Fibroblast of lung (primary cell): Measurements from ENCODE around the gene EVX1. TPM values are rescaled to one million over a fixed set of nuclear protein-coding genes. Genes with fewer than 3 reads are reported as not detected.

Source experiments
- DNase-seq, 2 donors: peaks; one replicate each; pipeline versions ENCODE4 v3.0.0 to v3.0.0-alpha.2; 2010; ENCODE audit warnings: low read depth in 2 of 2
- H2AFZ ChIP-seq: 2 replicates; pipeline ENCODE4 v1.5.1; 2012; ENCODE audit warnings: low read length, control low read depth, inconsistent platforms
- H3K27ac ChIP-seq: 2 replicates; pipeline ENCODE4 v1.5.1; 2011; ENCODE audit warnings: low read length, control low read depth; ENCODE audit not compliant: insufficient read depth
- H3K27me3 ChIP-seq: 2 replicates; pipeline ENCODE4 v1.5.1; 2011; ENCODE audit warnings: mild to moderate bottlenecking, low read length; ENCODE audit not compliant: control insufficient read depth, insufficient read depth
- H3K36me3 ChIP-seq: 2 replicates; pipeline ENCODE4 v1.5.1; 2011; ENCODE audit warnings: low read length; ENCODE audit not compliant: control insufficient read depth, insufficient read depth
- H3K4me1 ChIP-seq: 2 replicates; pipeline ENCODE4 v1.5.1; 2011; ENCODE audit warnings: low read length; ENCODE audit not compliant: control insufficient read depth, insufficient read depth; ENCODE audit errors: extremely low read depth
- H3K4me2 ChIP-seq: 2 replicates; pipeline ENCODE4 v1.5.1; 2011; ENCODE audit warnings: low read length, control low read depth; ENCODE audit not compliant: insufficient read depth; ENCODE audit errors: extremely low read depth
- H3K4me3 ChIP-seq, 4 experiments: fragments of 200-600 bp in 1 of 4; sonication (generic) in 1 of 4; replicated peaks in 1 of 4; 2 replicates each; pipeline ENCODE4 v1.5.1; 2011 to 2016; ENCODE audit warnings: low read length in 4 of 4, low read depth in 3 of 4, mild to moderate bottlenecking in 3 of 4, control low read depth in 2 of 4, inconsistent platforms in 1 of 4, mixed read lengths in 1 of 4; ENCODE audit not compliant: insufficient read depth in 1 of 4; ENCODE audit errors: control extremely low read depth in 1 of 4
- H3K79me2 ChIP-seq: 2 replicates; pipeline ENCODE4 v1.5.1; 2012; ENCODE audit warnings: mild to moderate bottlenecking, low read length, inconsistent platforms; ENCODE audit not compliant: control insufficient read depth, insufficient read depth
- H3K9ac ChIP-seq: 2 replicates; pipeline ENCODE4 v1.5.1; 2011; ENCODE audit warnings: mild to moderate bottlenecking, low read length, control low read depth; ENCODE audit not compliant: insufficient read depth
- H3K9me3 ChIP-seq: 2 replicates; pipeline ENCODE4 v1.5.1; 2012; ENCODE audit warnings: low read depth, low read length; ENCODE audit not compliant: control insufficient read depth, insufficient read depth
- H4K20me1 ChIP-seq: 2 replicates; pipeline ENCODE4 v1.5.1; 2011; ENCODE audit warnings: low read length; ENCODE audit not compliant: control insufficient read depth, insufficient read depth; ENCODE audit errors: extremely low read depth
- CTCF ChIP-seq, 2 donors: IDR thresholded peaks in 1 of 2; conservative IDR thresholded peaks in 1 of 2; 1 replicate in 1 of 2; 2 replicates in 1 of 2; pipeline ENCODE4 v1.5.1; 2011 to 2012; ENCODE audit warnings: low read length in 2 of 2, control low read depth in 1 of 2, inconsistent platforms in 1 of 2, low read depth in 1 of 2, mild to moderate bottlenecking in 1 of 2
- EZH2 ChIP-seq: IDR thresholded peaks from 2 replicates; pipeline ENCODE4 v1.5.1; 2012; ENCODE audit warnings: low read length, control low read depth, mild to moderate bottlenecking; ENCODE audit errors: missing control alignments
- polyA plus RNA-seq, 2 donors: library from polyadenylated mRNA; depleted of rRNA in 1 of 2; stranded (reverse) in 1 of 2; unstranded in 1 of 2; fragments of >200 nt; gene quantifications; 2 replicates each; pipeline ENCODE4 v1.2.1, GENCODE V29; 2011 to 2012; ENCODE audit warnings: missing spikeins in 1 of 2
- total RNA-seq: library from RNA; depleted of rRNA; stranded (reverse); fragments of >200 nt; gene quantifications from 2 replicates; pipeline ENCODE4 v1.2.1, GENCODE V29; 2014

EVX1 gene
- total and polyA plus RNA-seq, 2 donors (not counting 1 experiment from before 2014, with no cell fraction given): not detected

GRCh38 chr7:27202018-27202861 is 40.4 kb upstream of the EVX1 start:
- Histone ChIP-seq H4K20me1 (no peaks in the 10 kb centered on the region), H3K4me1 (peaks cover 2% of the 10 kb centered on the region), H3K27me3 (peaks cover 87% of the 10 kb centered on the region), H3K27ac (no peak overlapping the region), H3K4me3 (no peak overlapping the region), H3K9ac (no peak overlapping the region), H3K36me3 (no peaks in the 10 kb centered on the region), H3K79me2 (no peaks in the 10 kb centered on the region), H2AFZ (no peak overlapping the region), H3K9me3 (no peaks in the 10 kb centered on the region), H3K4me2 (no peak overlapping the region)
- DNase-seq: no peak
- TF ChIP-seq CTCF (conservative IDR thresholded peaks at IDR 0.05 in 1 of 2, IDR thresholded peaks at IDR 0.05 in 1 of 2; ENCODE audit: low read depth in 1 of 2, low read length in 2 of 2) (no peak), EZH2 (peak; percentile 64)

- Histone ChIP-seq H3K4me3 (no peak overlapping the region), H3K4me2 (no peak overlapping the region), H3K4me1 (peaks cover 2% of the 10 kb centered on the region)
Observed at GRCh38 chr7:27202862-27203134, 39.8 kb upstream of the EVX1 start.

More at GRCh38 chr7:27202862-27203134, 39.8 kb upstream of the EVX1 start:
- H4K20me1 ChIP-seq: no peaks in the 10 kb centered on the region
- no peak for TF ChIP-seq CTCF (conservative IDR thresholded peaks at IDR 0.05 in 1 of 2, IDR thresholded peaks at IDR 0.05 in 1 of 2; ENCODE audit: low read depth in 1 of 2, low read length in 2 of 2)
- no peak for TF ChIP-seq EZH2
- no peak overlapping the region for H2AFZ ChIP-seq
- no peak overlapping the region for H3K9ac ChIP-seq
- DNase-seq: no peak
- no peaks in the 10 kb centered on the region for H3K36me3 ChIP-seq
- H3K9me3 ChIP-seq: no peaks in the 10 kb centered on the region
- no peaks in the 10 kb centered on the region for H3K79me2 ChIP-seq
- H3K27me3 ChIP-seq: peaks cover 86% of the 10 kb centered on the region
- H3K27ac ChIP-seq: no peak overlapping the region
